ENCODE data around the gene COL9A3.
"Not testable (repeated sequence)": the region's sequence is repeated elsewhere in the genome, so short reads cannot be mapped to it uniquely, and the experiment has no call there.

Gene COL9A3

GRCh38 chr20:62838128-62838891, 21.5 kb downstream of the COL9A3 start:
- peak; percentile 4 for DNase-seq

GRCh38 chr20:62839261-62839660, 22.4 kb downstream of the COL9A3 start:
- DNase-seq: no peak

GRCh38 chr20:62839816-62840215, 23.0 kb downstream of the COL9A3 start:
- DNase-seq: no peak

GRCh38 chr20:62840244-62841197, 23.7 kb downstream of the COL9A3 start:
- DNase-seq: no peak

- no peak for DNase-seq
Observed at GRCh38 chr20:62841705-62842212, 24.9 kb downstream of the COL9A3 start.

GRCh38 chr20:62843656-62844055, 26.8 kb downstream of the COL9A3 start:
- no peak for DNase-seq

- no peak for DNase-seq
Observed at GRCh38 chr20:62844182-62844581, 27.3 kb downstream of the COL9A3 start.

- DNase-seq: no peak
Observed at GRCh38 chr20:62845416-62846160, 28.7 kb downstream of the COL9A3 start.

- no peak for DNase-seq
Observed at GRCh38 chr20:62846166-62846890, 29.5 kb downstream of the COL9A3 start.

GRCh38 chr20:62848917-62849316, 32.1 kb downstream of the COL9A3 start:
- not testable (repeated sequence) for DNase-seq

- no peak for DNase-seq
Observed at GRCh38 chr20:62849431-62849830, 32.6 kb downstream of the COL9A3 start.

GRCh38 chr20:62850333-62850974, 33.6 kb downstream of the COL9A3 start:
- DNase-seq: no peak

- DNase-seq: no peak
Observed at GRCh38 chr20:62852196-62852595, 35.3 kb downstream of the COL9A3 start.

- no peak for DNase-seq
Observed at GRCh38 chr20:62852841-62853240, 36.0 kb downstream of the COL9A3 start.

- not testable (repeated sequence) for DNase-seq
Observed at GRCh38 chr20:62853304-62853703, 36.5 kb downstream of the COL9A3 start.

- DNase-seq: no peak
Observed at GRCh38 chr20:62854121-62854520, 37.3 kb downstream of the COL9A3 start.

- DNase-seq: no peak
Observed at GRCh38 chr20:62855120-62855519, 38.3 kb downstream of the COL9A3 start.

GRCh38 chr20:62856931-62857619, 40.2 kb downstream of the COL9A3 start:
- no peak for DNase-seq

- no peak for DNase-seq
Observed at GRCh38 chr20:62858058-62858830, 41.4 kb downstream of the COL9A3 start.

- DNase-seq: no peak
Observed at GRCh38 chr20:62859721-62860120, 42.9 kb downstream of the COL9A3 start.
